Spinal cord (tissue), 10 donors: ENCODE results near the gene TM4SF4. TPM values are rescaled to one million over a fixed set of nuclear protein-coding genes. Genes with fewer than 3 reads are reported as not detected.
A peak's percentile ranks its signal among the peaks of the same experiment; 100 is the strongest.

ENCODE experiments used
- DNase-seq, 6 donors: peaks; one replicate each; pipeline versions ENCODE4 v3.0.0 to v3.0.0-alpha.2; 2013 to 2015; ENCODE audit warnings: low spot score in 6 of 6, low read depth in 4 of 6
- H3K27ac ChIP-seq: one replicate; pipeline ENCODE4 v1.5.1; 2013; ENCODE audit warnings: low read depth, low read length, control low read depth
- H3K27me3 ChIP-seq: one replicate; pipeline ENCODE4 v1.6.1; 2013; ENCODE audit warnings: low read length; ENCODE audit not compliant: control insufficient read depth, insufficient read depth
- H3K36me3 ChIP-seq: one replicate; pipeline ENCODE4 v1.6.1; 2013; ENCODE audit warnings: low read length; ENCODE audit not compliant: control insufficient read depth, insufficient read depth
- H3K4me1 ChIP-seq: one replicate; pipeline ENCODE4 v1.6.1; 2013; ENCODE audit warnings: low read length; ENCODE audit not compliant: control insufficient read depth, insufficient read depth
- H3K4me3 ChIP-seq: one replicate; pipeline ENCODE4 v1.5.1; 2013; ENCODE audit warnings: low read depth, low read length, control low read depth
- H3K9me3 ChIP-seq: one replicate; pipeline ENCODE4 v1.6.1; 2013; ENCODE audit warnings: low read length; ENCODE audit not compliant: control insufficient read depth, insufficient read depth
- WGBS: methylation state at CpG from one replicate; pipeline ENCODE4 v1.1.5; 2013; ENCODE audit warnings: missing lambda C conversion rate; ENCODE audit not compliant: insufficient coverage; 5-methylcytosine and 5-hydroxymethylcytosine counted together
- polyA plus RNA-seq, 2 donors: library from polyadenylated mRNA; unstranded; fragments of 120-200 nt; gene quantifications; one replicate each; pipeline ENCODE4 v1.2.1, GENCODE V29; 2013; ENCODE audit not compliant: insufficient read length in 2 of 2
- total RNA-seq, 2 donors: library from RNA; depleted of rRNA in 1 of 2; stranded (reverse); fragments of 120-200 nt in 1 of 2; fragments of >200 nt in 1 of 2; gene quantifications; one replicate each; pipeline versions ENCODE4 v1.2.3 to v1.2.4, GENCODE V29; 2013 to 2014
- donor health status: healthy.

TM4SF4 gene
- total and polyA plus RNA-seq, 4 donors, result 0.39 to 0.69 TPM; not detected in 2

GRCh38 chr3:149476225-149476624 is 1.7 kb downstream of the TM4SF4 start:
- Histone ChIP-seq H3K9me3 (no peaks in the 10 kb centered on the region), H3K36me3 (no peaks in the 10 kb centered on the region), H3K4me3 (no peak overlapping the region), H3K27me3 (no peaks in the 10 kb centered on the region), H3K4me1 (peaks cover 6% of the 10 kb centered on the region), H3K27ac (no peak overlapping the region)
- WGBS, result 92% methylated on average over 4 of the region's 4 CpGs
- no peak for DNase-seq

- Histone ChIP-seq H3K36me3 (no peaks in the 10 kb centered on the region), H3K27me3 (no peaks in the 10 kb centered on the region), H3K9me3 (no peaks in the 10 kb centered on the region), H3K4me3 (no peak overlapping the region), H3K4me1 (peaks cover 3% of the 10 kb centered on the region), H3K27ac (peak overlapping the region; percentile 19)
- DNase-seq, result peak in 1 of 6 donors; percentile 20
- 81% methylated on average over 9 of the region's 14 CpGs for whole genome bisulfite sequencing
Measured at GRCh38 chr3:149479621-149480325, 5.3 kb downstream of the TM4SF4 start.

GRCh38 chr3:149480326-149481017 is 6.0 kb downstream of the TM4SF4 start:
- H3K4me3 ChIP-seq, result no peak overlapping the region
- peaks cover 3% of the 10 kb centered on the region for H3K4me1 ChIP-seq
- peak in 3 of 6 donors; percentile 30 to 77 (median 45) for DNase-seq
- H3K9me3 ChIP-seq, result no peaks in the 10 kb centered on the region
- peak overlapping the region; percentile 19 for H3K27ac ChIP-seq
- H3K27me3 ChIP-seq, result no peaks in the 10 kb centered on the region
- WGBS, result 81% methylated on average over 13 of the region's 15 CpGs
- H3K36me3 ChIP-seq, result no peaks in the 10 kb centered on the region

GRCh38 chr3:149481056-149481455 is 6.6 kb downstream of the TM4SF4 start:
- no CpG with 5 or more reads among the region's 3 CpGs for WGBS

GRCh38 chr3:149481491-149481890 is 7.0 kb downstream of the TM4SF4 start:
- no peak for DNase-seq
- no peak overlapping the region for H3K27ac ChIP-seq
- no peaks in the 10 kb centered on the region for H3K9me3 ChIP-seq
- peaks cover 3% of the 10 kb centered on the region for H3K4me1 ChIP-seq
- H3K36me3 ChIP-seq, result no peaks in the 10 kb centered on the region
- no peaks in the 10 kb centered on the region for H3K27me3 ChIP-seq
- no peak overlapping the region for H3K4me3 ChIP-seq
- no CpG with 5 or more reads among the region's 2 CpGs for WGBS

More at GRCh38 chr3:149481056-149481455, 6.6 kb downstream of the TM4SF4 start:
- Histone ChIP-seq H3K4me1 (peaks cover 3% of the 10 kb centered on the region), H3K9me3 (no peaks in the 10 kb centered on the region), H3K27me3 (no peaks in the 10 kb centered on the region), H3K4me3 (no peak overlapping the region), H3K36me3 (no peaks in the 10 kb centered on the region), H3K27ac (no peak overlapping the region)
- no peak for DNase-seq

GRCh38 chr3:149486726-149487125 is 12.2 kb downstream of the TM4SF4 start:
- Histone ChIP-seq H3K36me3 (no peaks in the 10 kb centered on the region), H3K4me1 (no peaks in the 10 kb centered on the region), H3K27ac (no peak overlapping the region), H3K4me3 (no peak overlapping the region), H3K27me3 (no peaks in the 10 kb centered on the region), H3K9me3 (no peaks in the 10 kb centered on the region)
- 91% methylated on average over 3 of the region's 5 CpGs for WGBS
- no peak for DNase-seq

- Histone ChIP-seq H3K9me3 (no peaks in the 10 kb centered on the region), H3K27ac (no peak overlapping the region), H3K36me3 (no peaks in the 10 kb centered on the region), H3K4me1 (no peaks in the 10 kb centered on the region), H3K4me3 (no peak overlapping the region), H3K27me3 (no peaks in the 10 kb centered on the region)
- DNase-seq, result peak in 1 of 6 donors; percentile 51
- WGBS, result 40% methylated on average over 2 of the region's 6 CpGs
Measured at GRCh38 chr3:149487598-149488197, 13.2 kb downstream of the TM4SF4 start.

GRCh38 chr3:149489060-149489690 is 14.7 kb downstream of the TM4SF4 start:
- DNase-seq, result no peak
- 44% methylated on average over 3 of the region's 6 CpGs for WGBS
- no peaks in the 10 kb centered on the region for H3K4me1 ChIP-seq
- H3K36me3 ChIP-seq, result no peaks in the 10 kb centered on the region
- H3K27me3 ChIP-seq, result no peaks in the 10 kb centered on the region
- no peaks in the 10 kb centered on the region for H3K9me3 ChIP-seq
- H3K4me3 ChIP-seq, result no peak overlapping the region
- H3K27ac ChIP-seq, result no peak overlapping the region

GRCh38 chr3:149490260-149490971 is 15.9 kb downstream of the TM4SF4 start:
- H3K4me3 ChIP-seq, result no peak overlapping the region
- H3K27ac ChIP-seq, result no peak overlapping the region
- no peaks in the 10 kb centered on the region for H3K36me3 ChIP-seq
- no peaks in the 10 kb centered on the region for H3K4me1 ChIP-seq
- H3K27me3 ChIP-seq, result no peaks in the 10 kb centered on the region
- no peak for DNase-seq
- H3K9me3 ChIP-seq, result no peaks in the 10 kb centered on the region
